H9 (cell line): ENCODE measurements around the gene GNB1L. TPM values are rescaled to one million over a fixed set of nuclear protein-coding genes. Genes with fewer than 3 reads are reported as not detected.

ENCODE experiments used
- DNase-seq: peaks from one replicate; pipeline ENCODE4 v3.0.0-alpha.2; 2017
- H2AFZ ChIP-seq: one replicate; pipeline ENCODE4 v1.6.1; 2013; ENCODE audit warnings: mild to moderate bottlenecking, low read length, control low read depth, moderate library complexity
- H2AK5ac ChIP-seq: 2 replicates; pipeline ENCODE4 v1.6.1; 2013; ENCODE audit warnings: low read length, control low read depth, mixed read lengths; ENCODE audit not compliant: insufficient read length
- H2BK120ac ChIP-seq: one replicate; pipeline ENCODE4 v1.6.1; 2013; ENCODE audit warnings: low read depth, mild to moderate bottlenecking, low read length, control low read depth, inconsistent platforms; ENCODE audit not compliant: poor library complexity, severe bottlenecking
- H2BK12ac ChIP-seq: 2 replicates; pipeline ENCODE4 v1.6.1; 2013; ENCODE audit warnings: low read length, control low read depth, mixed read lengths, low read depth; ENCODE audit not compliant: insufficient read length
- H2BK15ac ChIP-seq: 2 replicates; pipeline ENCODE4 v1.6.1; 2013; ENCODE audit warnings: low read depth, low read length, control low read depth
- H2BK20ac ChIP-seq: one replicate; pipeline ENCODE4 v1.6.1; 2013; ENCODE audit warnings: low read depth, mild to moderate bottlenecking, low read length, control low read depth, inconsistent platforms; ENCODE audit not compliant: poor library complexity, severe bottlenecking
- H2BK5ac ChIP-seq: 2 replicates; pipeline ENCODE4 v1.6.1; 2013; ENCODE audit warnings: low read length, control low read depth, mixed read lengths; ENCODE audit not compliant: insufficient read length
- H3K14ac ChIP-seq: 2 replicates; pipeline ENCODE4 v1.6.1; 2013; ENCODE audit warnings: low read length, control low read depth; ENCODE audit not compliant: insufficient read depth
- H3K18ac ChIP-seq: 2 replicates; pipeline ENCODE4 v1.6.1; 2013; ENCODE audit warnings: low read depth, mild to moderate bottlenecking, mixed read lengths, low read length, control low read depth; ENCODE audit not compliant: insufficient read length
- H3K23ac ChIP-seq: 2 replicates; pipeline ENCODE4 v1.6.1; 2013; ENCODE audit warnings: low read length, control low read depth, mixed read lengths, low read depth; ENCODE audit not compliant: insufficient read length
- H3K23me2 ChIP-seq: 2 replicates; pipeline ENCODE4 v1.6.1; 2013; ENCODE audit warnings: low read depth, mild to moderate bottlenecking, mixed read lengths, low read length, control low read depth; ENCODE audit not compliant: insufficient read length, poor library complexity, severe bottlenecking
- H3K27ac ChIP-seq: 2 replicates; pipeline ENCODE4 v1.5.1; 2013; ENCODE audit warnings: low read length, control low read depth, mixed read lengths, low read depth; ENCODE audit not compliant: insufficient read length
- H3K27me3 ChIP-seq: 2 replicates; pipeline ENCODE4 v1.6.1; 2013; ENCODE audit warnings: low read length, control low read depth, inconsistent platforms; ENCODE audit not compliant: insufficient read depth
- H3K4ac ChIP-seq: 2 replicates; pipeline ENCODE4 v1.6.1; 2013; ENCODE audit warnings: low read depth, mild to moderate bottlenecking, control low read depth, inconsistent platforms, low read length, moderate library complexity
- H3K4me1 ChIP-seq: 2 replicates; pipeline ENCODE4 v1.6.1; 2013; ENCODE audit warnings: low read length, control low read depth, inconsistent platforms; ENCODE audit not compliant: insufficient read depth
- H3K4me2 ChIP-seq: 2 replicates; pipeline ENCODE4 v1.6.1; 2013; ENCODE audit warnings: low read length, control low read depth, mixed read lengths; ENCODE audit not compliant: insufficient read length, insufficient read depth
- H3K56ac ChIP-seq: 2 replicates; pipeline ENCODE4 v1.6.1; 2013; ENCODE audit warnings: low read depth, mild to moderate bottlenecking, mixed read lengths, low read length, control low read depth; ENCODE audit not compliant: insufficient read length
- H3K79me1 ChIP-seq: 2 replicates; pipeline ENCODE4 v1.6.1; 2013; ENCODE audit warnings: low read depth, mild to moderate bottlenecking, moderate library complexity, low read length, control low read depth, inconsistent platforms; ENCODE audit not compliant: insufficient read depth, poor library complexity, severe bottlenecking
- H3K79me2 ChIP-seq: 2 replicates; pipeline ENCODE4 v1.6.1; 2013; ENCODE audit warnings: low read length, control low read depth, inconsistent platforms; ENCODE audit not compliant: insufficient read depth
- H3K9ac ChIP-seq: 2 replicates; pipeline ENCODE4 v1.6.1; 2013; ENCODE audit warnings: low read length, control low read depth, mixed read lengths; ENCODE audit not compliant: insufficient read length; ENCODE audit errors: extremely low read depth
- H3K9me3 ChIP-seq: one replicate; pipeline ENCODE4 v1.6.1; 2013; ENCODE audit warnings: low read depth, low read length, inconsistent platforms; ENCODE audit not compliant: control insufficient read depth
- H3T11ph ChIP-seq: one replicate; pipeline ENCODE4 v1.6.1; 2013; ENCODE audit warnings: mild to moderate bottlenecking, low read length, control low read depth, inconsistent platforms
- H4K20me1 ChIP-seq: one replicate; pipeline ENCODE4 v1.6.1; 2013; ENCODE audit not compliant: control insufficient read depth, insufficient read length, insufficient read depth
- H4K5ac ChIP-seq: 2 replicates; pipeline ENCODE4 v1.6.1; 2013; ENCODE audit warnings: low read depth, mild to moderate bottlenecking, mixed read lengths, low read length, control low read depth; ENCODE audit not compliant: insufficient read length
- H4K8ac ChIP-seq: replicated peaks from 2 replicates; pipeline ENCODE4 v1.6.1; 2013; ENCODE audit warnings: low read length, control low read depth, mixed read lengths, low read depth; ENCODE audit not compliant: insufficient read length
- H4K91ac ChIP-seq: 2 replicates; pipeline ENCODE4 v1.6.1; 2013; ENCODE audit warnings: low read depth, mild to moderate bottlenecking, moderate library complexity, mixed read lengths, low read length, control low read depth; ENCODE audit not compliant: insufficient read length
- H3K27ac Mint-ChIP-seq, 3 experiments: 2 replicates in 2 of 3; 3 replicates in 1 of 3; pipeline ENCODE4 v1.8.0; 2020 to 2021; ENCODE audit warnings: mixed read lengths in 3 of 3, mild to moderate bottlenecking in 1 of 3, moderate library complexity in 1 of 3
- H3K27me3 Mint-ChIP-seq: 2 replicates; pipeline ENCODE4 v1.8.0; 2021; ENCODE audit warnings: low read depth, mild to moderate bottlenecking, moderate library complexity, mixed read lengths
- H3K36me3 Mint-ChIP-seq, 3 experiments: 2 replicates in 2 of 3; 3 replicates in 1 of 3; pipeline ENCODE4 v1.8.0; 2020 to 2021; ENCODE audit warnings: low read depth in 3 of 3, mixed read lengths in 3 of 3; ENCODE audit not compliant: insufficient read depth in 1 of 3
- H3K4me1 Mint-ChIP-seq, 2 experiments: 2 replicates each; pipeline ENCODE4 v1.8.0; 2020; ENCODE audit warnings: mixed read lengths in 2 of 2
- H3K4me3 Mint-ChIP-seq, 2 experiments: 2 replicates in 1 of 2; 3 replicates in 1 of 2; pipeline ENCODE4 v1.8.0; 2020 to 2021; ENCODE audit warnings: mild to moderate bottlenecking in 2 of 2, mixed read lengths in 2 of 2, moderate library complexity in 1 of 2
- H3K9me3 Mint-ChIP-seq, 2 experiments: 2 replicates in 1 of 2; 3 replicates in 1 of 2; pipeline ENCODE4 v1.8.0; 2020; ENCODE audit warnings: mild to moderate bottlenecking in 2 of 2, mixed read lengths in 2 of 2, moderate library complexity in 1 of 2
- CTCF ChIP-seq: fragments of 200-600 bp; sonication (generic); conservative IDR thresholded peaks from 3 replicates; pipeline ENCODE4 v1.8.0; 2021; ENCODE audit warnings: antibody characterized with exemption, mild to moderate bottlenecking
- WGBS: extraction: QIAGEN DNeasy Blood & Tissue Kit; methylation state at CpG from one replicate; pipeline ENCODE4 v1.1.7; 2013; ENCODE audit warnings: missing lambda C conversion rate, low lambda C conversion rate, mixed read lengths; ENCODE audit not compliant: insufficient read length; ENCODE audit errors: extremely low coverage; 5-methylcytosine and 5-hydroxymethylcytosine counted together
- total RNA-seq: library from RNA; stranded (reverse); gene quantifications from 2 replicates; pipeline ENCODE4 v1.2.1, GENCODE V29; 2021

The GNB1L gene
- total RNA-seq, 1 experiment from 2014 or later, result 22.4 TPM

- Histone ChIP-seq H3T11ph (no peak overlapping the region), H3K9me3 (no peaks in the 10 kb centered on the region), H3K4ac (no peak overlapping the region; the same call in 1 of the 2 replicates), H4K8ac (no peak overlapping the region), H2BK20ac (no peak overlapping the region), H4K91ac (peak overlapping the region; percentile 56), H3K9ac (no peak overlapping the region), H2BK120ac (no peak overlapping the region), H3K14ac (peak overlapping the region; percentile 23; the same call in 1 of the 2 replicates), H3K4me2 (no peak overlapping the region), H4K5ac (no peak overlapping the region), H3K4me1 (peaks cover 2% of the 10 kb centered on the region; the same call in 1 of the 2 replicates), H4K20me1 (no peaks in the 10 kb centered on the region), H3K23me2 (no peaks in the 10 kb centered on the region), H3K79me2 (no peaks in the 10 kb centered on the region; the same call in 1 of the 2 replicates), H3K79me1 (no peaks in the 10 kb centered on the region), H3K27me3 (no peaks in the 10 kb centered on the region), H3K27ac (no peak overlapping the region), H2BK5ac (no peak overlapping the region), H2AK5ac (no peak overlapping the region), H2BK12ac (no peak overlapping the region), H3K56ac (no peak overlapping the region), H2BK15ac (no peak overlapping the region), H3K18ac (peak overlapping the region; percentile 52), H3K23ac (no peak overlapping the region), H2AFZ (no peak overlapping the region)
- H3K9me3 Mint-ChIP-seq, result no peaks in the 10 kb centered on the region
- H3K27me3 Mint-ChIP-seq, result no peaks in the 10 kb centered on the region
- H3K27ac Mint-ChIP-seq, result peak overlapping the region in 2 of 3 experiments; percentile 21 to 57; a peak in 2 of 7 replicates
- DNase-seq, result no peak
- peaks cover 31% of the 10 kb centered on the region in 2 experiments for H3K4me1 Mint-ChIP-seq
- H3K36me3 Mint-ChIP-seq, result no peaks in the 10 kb centered on the region
- no peak for TF ChIP-seq CTCF
- H3K4me3 Mint-ChIP-seq, result peak overlapping the region in 1 of 2 experiments; percentile 48; a peak in 1 of 5 replicates
- no CpG with 5 or more reads among the region's 16 CpGs for WGBS
These were observed 24.0 kb upstream of the GNB1L start for GRCh38 chr22:19878461-19879245.
